GM13976 (cell line): Measurements from ENCODE around the gene PRKCH.

Experiments
- DNase-seq: peaks from one replicate; pipeline ENCODE4 v3.0.0; 2012; ENCODE audit warnings: low spot score
- CTCF ChIP-seq: IDR thresholded peaks from 2 replicates; pipeline ENCODE4 v1.5.1; 2012; ENCODE audit warnings: borderline replicate concordance, mild to moderate bottlenecking; ENCODE audit not compliant: insufficient read depth; ENCODE audit errors: extremely low read depth, missing control alignments, control extremely low read depth
- in situ Hi-C: fragments of 300-500 bp; cut with MboI; formaldehyde crosslinking; loops from one replicate; pipeline ENCODE4 v1.12.0; 2022; ENCODE audit warnings: low sequenced_read_pairs, mixed read lengths, inconsistent platforms; ENCODE audit not compliant: unreplicated experiment

The PRKCH gene

GRCh38 chr14:61565836-61566536 is 244.6 kb downstream of the PRKCH start:
- no peak for DNase-seq
- in situ Hi-C loops: no loop called here
- no peak for TF ChIP-seq CTCF

- in situ Hi-C loops: no loop called here
- DNase-seq: no peak
- no peak for TF ChIP-seq CTCF
Measured at GRCh38 chr14:61566537-61567225, 245.3 kb downstream of the PRKCH start.

GRCh38 chr14:61567838-61568571 is 246.6 kb downstream of the PRKCH start:
- DNase-seq: peak; percentile 46
- TF ChIP-seq CTCF: no peak
- in situ Hi-C loops: no loop called here

GRCh38 chr14:61568572-61569011 is 247.2 kb downstream of the PRKCH start:
- peak; percentile 76 for DNase-seq
- no peak for TF ChIP-seq CTCF
- in situ Hi-C loops: no loop called here

- TF ChIP-seq CTCF: no peak
- in situ Hi-C loops: no loop called here
- no peak for DNase-seq
Measured at GRCh38 chr14:61569308-61569707, 247.9 kb downstream of the PRKCH start.

- no peak for TF ChIP-seq CTCF
- in situ Hi-C loops: no loop called here
- no peak for DNase-seq
Measured at GRCh38 chr14:61569812-61570548, 248.6 kb downstream of the PRKCH start.
